Testis (tissue), 2 donors: Measurements from ENCODE around the gene RESF1.

Experiments used
- POLR2A ChIP-seq: fragments of 450-650 bp; IDR thresholded peaks from one replicate; pipeline ENCODE4 v1.6.1; 2017; ENCODE audit warnings: antibody characterized with exemption, mild to moderate bottlenecking, moderate library complexity
- TF ChIP-seq, protein P1 (sequence below), 3 experiments: fragments of 450-650 bp in 2 of 3; fragments of 200-600 bp in 1 of 3; sonication (generic) in 1 of 3; IDR thresholded peaks; one replicate each; pipeline ENCODE4 v1.5.1; 2016 to 2019; ENCODE audit warnings: antibody characterized with exemption in 3 of 3, mild to moderate bottlenecking in 2 of 3, moderate library complexity in 1 of 3

GRCh38 chr12:31929027-31929526 lies 30.1 kb upstream of the RESF1 start:
- TF ChIP-seq, protein P1, sequence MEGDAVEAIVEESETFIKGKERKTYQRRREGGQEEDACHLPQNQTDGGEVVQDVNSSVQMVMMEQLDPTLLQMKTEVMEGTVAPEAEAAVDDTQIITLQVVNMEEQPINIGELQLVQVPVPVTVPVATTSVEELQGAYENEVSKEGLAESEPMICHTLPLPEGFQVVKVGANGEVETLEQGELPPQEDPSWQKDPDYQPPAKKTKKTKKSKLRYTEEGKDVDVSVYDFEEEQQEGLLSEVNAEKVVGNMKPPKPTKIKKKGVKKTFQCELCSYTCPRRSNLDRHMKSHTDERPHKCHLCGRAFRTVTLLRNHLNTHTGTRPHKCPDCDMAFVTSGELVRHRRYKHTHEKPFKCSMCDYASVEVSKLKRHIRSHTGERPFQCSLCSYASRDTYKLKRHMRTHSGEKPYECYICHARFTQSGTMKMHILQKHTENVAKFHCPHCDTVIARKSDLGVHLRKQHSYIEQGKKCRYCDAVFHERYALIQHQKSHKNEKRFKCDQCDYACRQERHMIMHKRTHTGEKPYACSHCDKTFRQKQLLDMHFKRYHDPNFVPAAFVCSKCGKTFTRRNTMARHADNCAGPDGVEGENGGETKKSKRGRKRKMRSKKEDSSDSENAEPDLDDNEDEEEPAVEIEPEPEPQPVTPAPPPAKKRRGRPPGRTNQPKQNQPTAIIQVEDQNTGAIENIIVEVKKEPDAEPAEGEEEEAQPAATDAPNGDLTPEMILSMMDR (IDR thresholded peaks at IDR 0.05), result no peak
- TF ChIP-seq POLR2A, result no peak
